A673 (cell line): ENCODE results near the gene HBP1. TPM values are rescaled to one million over a fixed set of nuclear protein-coding genes. Genes with fewer than 3 reads are reported as not detected.

Experiments used
- BruUV-seq: library from RNA; stranded (reverse); fragments of 400-500 nt; replicated peaks from 2 replicates; lab custom pipeline; 2021; lab: Mats Ljungman, UMichigan
- CTCF ChIA-PET: fragments of 300-600 bp; sonication (Branson Sonifier 250); formaldehyde crosslinking; loops from one replicate; lab custom pipeline; 2022; ENCODE audit warnings: antibody characterized with exemption; lab: Charles Lee
- POLR2A ChIA-PET: fragments of 300-600 bp; sonication (Branson Sonifier 250); formaldehyde crosslinking; loops from one replicate; lab custom pipeline; 2022; ENCODE audit warnings: antibody characterized with exemption; ENCODE audit not compliant: low non-redundant PET; lab: Charles Lee
- DNase-seq: peaks from one replicate; pipeline ENCODE4 v3.0.0-alpha.2; 2015; ENCODE audit warnings: low spot score
- H3K27ac ChIP-seq: fragments of 200-600 bp; sonication (generic); 2 replicates; pipeline ENCODE4 v1.5.1; 2016; ENCODE audit warnings: mixed run types, low read depth, mild to moderate bottlenecking, mixed read lengths, antibody characterized with exemption, low read length; ENCODE audit not compliant: poor library complexity, severe bottlenecking
- H3K27me3 ChIP-seq: fragments of 200-600 bp; sonication (generic); replicated peaks from 2 replicates; pipeline ENCODE4 v1.6.1; 2017; ENCODE audit warnings: mixed run types, low read depth, mild to moderate bottlenecking, mixed read lengths, antibody characterized with exemption, low read length; ENCODE audit not compliant: insufficient read depth, poor library complexity
- H3K36me3 ChIP-seq: fragments of 200-600 bp; sonication (generic); 2 replicates; pipeline ENCODE4 v1.6.1; 2016; ENCODE audit warnings: mixed run types, mild to moderate bottlenecking, mixed read lengths, antibody characterized with exemption, low read length; ENCODE audit not compliant: insufficient read depth, poor library complexity, severe bottlenecking
- H3K4me1 ChIP-seq: fragments of 200-600 bp; sonication (generic); 2 replicates; pipeline ENCODE4 v1.6.1; 2017; ENCODE audit warnings: mixed run types, mild to moderate bottlenecking, mixed read lengths, antibody characterized with exemption, low read length; ENCODE audit not compliant: insufficient read depth, poor library complexity, severe bottlenecking
- H3K4me3 ChIP-seq: fragments of 200-600 bp; sonication (generic); 2 replicates; pipeline ENCODE4 v1.5.1; 2016; ENCODE audit warnings: low read depth, mixed run types, mild to moderate bottlenecking, mixed read lengths, low read length; ENCODE audit not compliant: poor library complexity, severe bottlenecking
- H3K9me3 ChIP-seq: fragments of 200-600 bp; sonication (generic); 2 replicates; pipeline ENCODE4 v1.6.1; 2016; ENCODE audit warnings: mixed run types, low read depth, mild to moderate bottlenecking, mixed read lengths, antibody characterized with exemption, low read length; ENCODE audit not compliant: poor library complexity, severe bottlenecking
- EZH2 ChIP-seq: fragments of 200-600 bp; sonication (generic); IDR thresholded peaks from 2 replicates; pipeline ENCODE4 v1.6.1; 2017; ENCODE audit warnings: borderline replicate concordance, low read depth, mild to moderate bottlenecking, mixed read lengths, antibody characterized with exemption, low read length; ENCODE audit not compliant: poor library complexity, severe bottlenecking
- intact Hi-C: fragments of 100-400 bp; cut with micrococcal nuclease; formaldehyde crosslinking; loops from one replicate; pipeline ENCODE4 v1.10.0; 2022; ENCODE audit not compliant: unreplicated experiment
- total RNA-seq: library from RNA; stranded (reverse); gene quantifications from 2 replicates; pipeline ENCODE4 v1.2.3, GENCODE V29; 2021
- TF ChIP-seq, protein P1 (sequence below): fragments of 300-800, 200-600 bp; sonication (generic); conservative IDR thresholded peaks from 2 replicates; pipeline ENCODE4 v1.5.1; 2017; ENCODE audit warnings: low read depth, mild to moderate bottlenecking, antibody characterized with exemption, low read length, moderate library complexity, mixed read lengths

The HBP1 gene
- total RNA-seq, 1 experiment from 2014 or later = 11.7 TPM

DNA sequence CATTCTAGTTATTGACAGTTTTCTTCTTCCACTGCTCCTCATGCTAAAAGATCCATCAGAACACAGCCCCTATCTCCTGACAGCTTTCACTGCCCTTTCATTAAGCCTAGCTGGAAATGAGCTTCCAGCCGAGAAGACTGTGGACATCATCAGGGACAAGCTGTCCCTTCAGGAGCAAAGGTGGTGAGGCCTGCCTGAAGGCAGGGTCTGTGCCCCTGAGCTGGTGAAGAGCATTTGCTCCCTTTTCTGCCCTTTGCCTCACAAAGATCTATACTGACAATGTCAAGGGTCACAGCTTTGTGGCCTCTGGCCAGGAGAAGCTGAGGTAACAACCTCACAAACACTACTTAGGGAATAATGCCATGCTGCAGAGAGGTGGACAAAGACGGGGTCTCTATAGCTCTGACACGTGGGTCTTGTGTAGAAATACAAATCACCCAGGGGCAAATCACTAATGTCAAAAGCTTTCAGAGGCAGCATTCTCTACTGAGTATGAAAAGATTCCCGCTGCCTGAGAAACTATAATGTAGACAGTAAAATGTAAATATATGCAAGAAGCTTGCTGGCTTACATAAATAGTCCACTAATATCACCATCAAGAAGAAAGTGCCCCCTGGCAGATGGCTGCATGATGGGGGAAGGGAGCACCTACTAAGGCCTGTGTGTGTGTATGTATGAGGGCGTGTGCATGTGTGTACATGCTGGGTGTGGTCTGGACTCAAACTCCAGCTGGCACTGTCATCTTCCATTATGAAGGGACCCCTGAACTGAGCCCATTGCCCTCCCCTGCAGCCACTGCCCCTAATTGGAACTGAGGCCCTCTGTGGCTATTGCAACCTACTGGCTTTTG is 55.8 kb downstream of the HBP1 start:
- no peak for DNase-seq
- intact Hi-C loops = no loop called here
- CTCF ChIA-PET = no interaction called here
- H3K27ac ChIP-seq = no peak overlapping the region
- no peaks in the 10 kb centered on the region for H3K4me1 ChIP-seq
- no TSS peak for BruUV-seq
- H3K4me3 ChIP-seq = no peak overlapping the region
- TF ChIP-seq, protein P1, sequence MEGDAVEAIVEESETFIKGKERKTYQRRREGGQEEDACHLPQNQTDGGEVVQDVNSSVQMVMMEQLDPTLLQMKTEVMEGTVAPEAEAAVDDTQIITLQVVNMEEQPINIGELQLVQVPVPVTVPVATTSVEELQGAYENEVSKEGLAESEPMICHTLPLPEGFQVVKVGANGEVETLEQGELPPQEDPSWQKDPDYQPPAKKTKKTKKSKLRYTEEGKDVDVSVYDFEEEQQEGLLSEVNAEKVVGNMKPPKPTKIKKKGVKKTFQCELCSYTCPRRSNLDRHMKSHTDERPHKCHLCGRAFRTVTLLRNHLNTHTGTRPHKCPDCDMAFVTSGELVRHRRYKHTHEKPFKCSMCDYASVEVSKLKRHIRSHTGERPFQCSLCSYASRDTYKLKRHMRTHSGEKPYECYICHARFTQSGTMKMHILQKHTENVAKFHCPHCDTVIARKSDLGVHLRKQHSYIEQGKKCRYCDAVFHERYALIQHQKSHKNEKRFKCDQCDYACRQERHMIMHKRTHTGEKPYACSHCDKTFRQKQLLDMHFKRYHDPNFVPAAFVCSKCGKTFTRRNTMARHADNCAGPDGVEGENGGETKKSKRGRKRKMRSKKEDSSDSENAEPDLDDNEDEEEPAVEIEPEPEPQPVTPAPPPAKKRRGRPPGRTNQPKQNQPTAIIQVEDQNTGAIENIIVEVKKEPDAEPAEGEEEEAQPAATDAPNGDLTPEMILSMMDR = no peak
- no peak for TF ChIP-seq EZH2
- POLR2A ChIA-PET = no interaction called here
- no peaks in the 10 kb centered on the region for H3K27me3 ChIP-seq
- no peaks in the 10 kb centered on the region for H3K9me3 ChIP-seq
- H3K36me3 ChIP-seq = no peaks in the 10 kb centered on the region

GRCh38 chr7:107228291-107228690 is 59.5 kb downstream of the HBP1 start:
- Histone ChIP-seq H3K4me1 (no peaks in the 10 kb centered on the region), H3K27ac (no peak overlapping the region), H3K9me3 (no peaks in the 10 kb centered on the region), H3K36me3 (no peaks in the 10 kb centered on the region), H3K4me3 (no peak overlapping the region), H3K27me3 (no peaks in the 10 kb centered on the region)
- no TSS peak for BruUV-seq
- intact Hi-C loops = no loop called here
- TF ChIP-seq, protein P1 = no peak
- TF ChIP-seq EZH2 = no peak
- no peak for DNase-seq
- POLR2A ChIA-PET = no interaction called here
- CTCF ChIA-PET = no interaction called here

DNA sequence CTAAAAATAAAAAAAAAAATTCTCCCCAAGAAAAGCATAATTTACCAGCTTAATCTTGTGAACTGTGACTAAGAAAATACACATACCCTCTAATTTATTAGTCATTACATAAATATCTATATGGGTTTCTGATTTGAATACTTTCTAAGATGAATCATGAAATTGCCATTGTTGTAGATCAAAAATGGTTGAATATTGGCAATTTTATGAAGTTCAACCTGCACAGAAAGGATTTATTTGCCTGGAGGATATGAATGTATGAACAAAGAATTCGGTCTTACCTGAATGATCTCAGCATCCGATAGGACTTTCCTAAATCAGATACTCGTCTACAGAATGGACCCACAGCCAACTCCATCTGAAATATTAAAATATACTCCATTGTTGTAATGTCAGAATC is 61.5 kb downstream of the HBP1 start:
- BruUV-seq = no TSS peak
- DNase-seq = no peak
- H3K27ac ChIP-seq = no peak overlapping the region
- no peak overlapping the region for H3K4me3 ChIP-seq
- TF ChIP-seq EZH2 = no peak
- TF ChIP-seq, protein P1 = no peak
- CTCF ChIA-PET = no interaction called here
- H3K36me3 ChIP-seq = no peaks in the 10 kb centered on the region
- intact Hi-C loops = no loop called here
- H3K9me3 ChIP-seq = no peaks in the 10 kb centered on the region
- H3K4me1 ChIP-seq = no peaks in the 10 kb centered on the region
- POLR2A ChIA-PET = no interaction called here
- H3K27me3 ChIP-seq = no peaks in the 10 kb centered on the region
